K562 (cell line): ENCODE results near the gene TMEM86B.

ENCODE experiments used
- CXXC5 ChIP-seq: fragments of 250-450 bp; sonication (Bioruptor Pico); IDR thresholded peaks from 2 replicates; pipeline ENCODE4 v1.8.0; 2022; ENCODE audit warnings: inconsistent platforms, mild to moderate bottlenecking, moderate library complexity
- EP300 ChIP-seq: IDR thresholded peaks from 2 replicates; pipeline ENCODE4 v1.6.1; 2012; ENCODE audit warnings: low read length, improper control_type of control experiment
- EZH2 ChIP-seq: IDR thresholded peaks from 2 replicates; pipeline ENCODE4 v1.6.1; 2012; ENCODE audit warnings: low read depth, mild to moderate bottlenecking, inconsistent platforms, low read length, borderline replicate concordance
- FOXA1 ChIP-seq: fragments of 450-650 bp; IDR thresholded peaks from 2 replicates; pipeline ENCODE4 v1.6.1; 2016; ENCODE audit warnings: mild to moderate bottlenecking, borderline replicate concordance
- MCM5 ChIP-seq: fragments of 450-650 bp; IDR thresholded peaks from 2 replicates; pipeline ENCODE4 v1.6.1; 2016; ENCODE audit warnings: low read depth
- MTA3 ChIP-seq: fragments of 450-650 bp; formaldehyde crosslinking; IDR thresholded peaks from 2 replicates; pipeline ENCODE4 v1.6.1; 2017; ENCODE audit warnings: mild to moderate bottlenecking, borderline replicate concordance
- POLR2AphosphoS5 ChIP-seq: IDR thresholded peaks from 2 replicates; pipeline ENCODE4 v1.6.1; 2011; ENCODE audit warnings: mild to moderate bottlenecking, low read depth, low read length, moderate library complexity; ENCODE audit not compliant: control insufficient read depth, insufficient read depth
- U2AF2 ChIP-seq: fragments of 200-400 bp; formaldehyde crosslinking; optimal IDR thresholded peaks from 2 replicates; pipeline ENCODE3; 2017; ENCODE audit warnings: low read depth, mild to moderate bottlenecking, low read length
- YY1 ChIP-seq, 3 experiments: IDR thresholded peaks; 2 replicates each; pipeline ENCODE4 v1.6.1; 2011; ENCODE audit warnings: low read length in 2 of 3, mild to moderate bottlenecking in 2 of 3, moderate library complexity in 2 of 3, borderline replicate concordance in 1 of 3, control low read depth in 1 of 3, low read depth in 1 of 3; ENCODE audit not compliant: insufficient read depth in 3 of 3, insufficient replicate concordance in 2 of 3, control insufficient read depth in 1 of 3, insufficient read length in 1 of 3; ENCODE audit errors: extremely low read depth in 1 of 3
- ZFP36 ChIP-seq: fragments of 150-350 bp; IDR thresholded peaks from 2 replicates; pipeline ENCODE4 v1.6.1; 2018; ENCODE audit warnings: low read length, low read depth; ENCODE audit not compliant: partially characterized antibody
- ZNF311 ChIP-seq: fragments of 250-450 bp; sonication (Bioruptor Pico); IDR thresholded peaks from 2 replicates; pipeline ENCODE4 v1.4.0; 2020; ENCODE audit warnings: mild to moderate bottlenecking, moderate library complexity
- TF ChIP-seq, protein P1 (sequence below), 3 experiments: IDR thresholded peaks in 2 of 3; conservative IDR thresholded peaks in 1 of 3; 2 replicates each; pipeline ENCODE4 v1.5.1; 2011 to 2012; ENCODE audit warnings: low read length in 3 of 3, mild to moderate bottlenecking in 3 of 3, control low read depth in 2 of 3, improper control_type of control experiment in 1 of 3, inconsistent platforms in 1 of 3, low read depth in 1 of 3, mixed read lengths in 1 of 3, moderate library complexity in 1 of 3; ENCODE audit not compliant: insufficient read depth in 2 of 3
- TF ChIP-seq, protein P2 (sequence below), 2 experiments: fragments of 450-650 bp; IDR thresholded peaks; 2 replicates each; pipeline ENCODE4 v1.6.1; 2016; ENCODE audit warnings: mild to moderate bottlenecking in 2 of 2, borderline replicate concordance in 1 of 2, low read depth in 1 of 2, moderate library complexity in 1 of 2

DNA sequence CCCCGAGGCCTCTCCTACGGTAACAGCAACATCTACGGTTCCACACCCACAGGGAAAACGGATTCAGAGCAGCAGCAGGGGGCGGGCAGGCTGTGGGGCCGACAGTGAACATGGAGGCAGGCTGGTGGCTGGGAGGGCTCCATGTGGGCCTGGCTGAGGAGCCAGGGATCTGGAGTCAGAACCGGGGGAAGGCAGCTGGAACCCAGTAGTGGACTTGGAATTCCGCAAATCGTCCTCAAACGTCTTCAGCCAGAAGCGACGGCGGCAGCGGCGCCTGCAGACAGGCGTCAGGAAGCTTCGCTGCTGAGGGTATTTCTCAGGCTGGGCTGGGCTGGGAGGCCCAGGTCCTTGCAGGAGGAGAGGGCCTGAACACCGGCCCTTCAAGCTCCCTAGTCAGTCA lies 1.8 kb downstream of the TMEM86B start:
- TF ChIP-seq ZFP36 (no peak), CXXC5 (no peak), EZH2 (no peak), U2AF2 (no peak), MTA3 (no peak), POLR2AphosphoS5 (no peak), EP300 (no peak), FOXA1 (no peak), YY1 (IDR thresholded peaks at IDR 0.05; ENCODE audit: borderline replicate concordance in 1 of 3, control insufficient read depth in 1 of 3, extremely low read depth in 1 of 3, insufficient read depth in 3 of 3, insufficient read length in 1 of 3, insufficient replicate concordance in 2 of 3, low read depth in 1 of 3, low read length in 2 of 3) (no peak), MCM5 (no peak), ZNF311 (CRISPR knock-in tag) (no peak)
- TF ChIP-seq, protein P1, sequence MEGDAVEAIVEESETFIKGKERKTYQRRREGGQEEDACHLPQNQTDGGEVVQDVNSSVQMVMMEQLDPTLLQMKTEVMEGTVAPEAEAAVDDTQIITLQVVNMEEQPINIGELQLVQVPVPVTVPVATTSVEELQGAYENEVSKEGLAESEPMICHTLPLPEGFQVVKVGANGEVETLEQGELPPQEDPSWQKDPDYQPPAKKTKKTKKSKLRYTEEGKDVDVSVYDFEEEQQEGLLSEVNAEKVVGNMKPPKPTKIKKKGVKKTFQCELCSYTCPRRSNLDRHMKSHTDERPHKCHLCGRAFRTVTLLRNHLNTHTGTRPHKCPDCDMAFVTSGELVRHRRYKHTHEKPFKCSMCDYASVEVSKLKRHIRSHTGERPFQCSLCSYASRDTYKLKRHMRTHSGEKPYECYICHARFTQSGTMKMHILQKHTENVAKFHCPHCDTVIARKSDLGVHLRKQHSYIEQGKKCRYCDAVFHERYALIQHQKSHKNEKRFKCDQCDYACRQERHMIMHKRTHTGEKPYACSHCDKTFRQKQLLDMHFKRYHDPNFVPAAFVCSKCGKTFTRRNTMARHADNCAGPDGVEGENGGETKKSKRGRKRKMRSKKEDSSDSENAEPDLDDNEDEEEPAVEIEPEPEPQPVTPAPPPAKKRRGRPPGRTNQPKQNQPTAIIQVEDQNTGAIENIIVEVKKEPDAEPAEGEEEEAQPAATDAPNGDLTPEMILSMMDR (IDR thresholded peaks at IDR 0.05 in 2 of 3, conservative IDR thresholded peaks at IDR 0.05 in 1 of 3; ENCODE audit: insufficient read depth in 2 of 3, low read depth in 1 of 3, low read length in 3 of 3): no peak
- TF ChIP-seq, protein P2, sequence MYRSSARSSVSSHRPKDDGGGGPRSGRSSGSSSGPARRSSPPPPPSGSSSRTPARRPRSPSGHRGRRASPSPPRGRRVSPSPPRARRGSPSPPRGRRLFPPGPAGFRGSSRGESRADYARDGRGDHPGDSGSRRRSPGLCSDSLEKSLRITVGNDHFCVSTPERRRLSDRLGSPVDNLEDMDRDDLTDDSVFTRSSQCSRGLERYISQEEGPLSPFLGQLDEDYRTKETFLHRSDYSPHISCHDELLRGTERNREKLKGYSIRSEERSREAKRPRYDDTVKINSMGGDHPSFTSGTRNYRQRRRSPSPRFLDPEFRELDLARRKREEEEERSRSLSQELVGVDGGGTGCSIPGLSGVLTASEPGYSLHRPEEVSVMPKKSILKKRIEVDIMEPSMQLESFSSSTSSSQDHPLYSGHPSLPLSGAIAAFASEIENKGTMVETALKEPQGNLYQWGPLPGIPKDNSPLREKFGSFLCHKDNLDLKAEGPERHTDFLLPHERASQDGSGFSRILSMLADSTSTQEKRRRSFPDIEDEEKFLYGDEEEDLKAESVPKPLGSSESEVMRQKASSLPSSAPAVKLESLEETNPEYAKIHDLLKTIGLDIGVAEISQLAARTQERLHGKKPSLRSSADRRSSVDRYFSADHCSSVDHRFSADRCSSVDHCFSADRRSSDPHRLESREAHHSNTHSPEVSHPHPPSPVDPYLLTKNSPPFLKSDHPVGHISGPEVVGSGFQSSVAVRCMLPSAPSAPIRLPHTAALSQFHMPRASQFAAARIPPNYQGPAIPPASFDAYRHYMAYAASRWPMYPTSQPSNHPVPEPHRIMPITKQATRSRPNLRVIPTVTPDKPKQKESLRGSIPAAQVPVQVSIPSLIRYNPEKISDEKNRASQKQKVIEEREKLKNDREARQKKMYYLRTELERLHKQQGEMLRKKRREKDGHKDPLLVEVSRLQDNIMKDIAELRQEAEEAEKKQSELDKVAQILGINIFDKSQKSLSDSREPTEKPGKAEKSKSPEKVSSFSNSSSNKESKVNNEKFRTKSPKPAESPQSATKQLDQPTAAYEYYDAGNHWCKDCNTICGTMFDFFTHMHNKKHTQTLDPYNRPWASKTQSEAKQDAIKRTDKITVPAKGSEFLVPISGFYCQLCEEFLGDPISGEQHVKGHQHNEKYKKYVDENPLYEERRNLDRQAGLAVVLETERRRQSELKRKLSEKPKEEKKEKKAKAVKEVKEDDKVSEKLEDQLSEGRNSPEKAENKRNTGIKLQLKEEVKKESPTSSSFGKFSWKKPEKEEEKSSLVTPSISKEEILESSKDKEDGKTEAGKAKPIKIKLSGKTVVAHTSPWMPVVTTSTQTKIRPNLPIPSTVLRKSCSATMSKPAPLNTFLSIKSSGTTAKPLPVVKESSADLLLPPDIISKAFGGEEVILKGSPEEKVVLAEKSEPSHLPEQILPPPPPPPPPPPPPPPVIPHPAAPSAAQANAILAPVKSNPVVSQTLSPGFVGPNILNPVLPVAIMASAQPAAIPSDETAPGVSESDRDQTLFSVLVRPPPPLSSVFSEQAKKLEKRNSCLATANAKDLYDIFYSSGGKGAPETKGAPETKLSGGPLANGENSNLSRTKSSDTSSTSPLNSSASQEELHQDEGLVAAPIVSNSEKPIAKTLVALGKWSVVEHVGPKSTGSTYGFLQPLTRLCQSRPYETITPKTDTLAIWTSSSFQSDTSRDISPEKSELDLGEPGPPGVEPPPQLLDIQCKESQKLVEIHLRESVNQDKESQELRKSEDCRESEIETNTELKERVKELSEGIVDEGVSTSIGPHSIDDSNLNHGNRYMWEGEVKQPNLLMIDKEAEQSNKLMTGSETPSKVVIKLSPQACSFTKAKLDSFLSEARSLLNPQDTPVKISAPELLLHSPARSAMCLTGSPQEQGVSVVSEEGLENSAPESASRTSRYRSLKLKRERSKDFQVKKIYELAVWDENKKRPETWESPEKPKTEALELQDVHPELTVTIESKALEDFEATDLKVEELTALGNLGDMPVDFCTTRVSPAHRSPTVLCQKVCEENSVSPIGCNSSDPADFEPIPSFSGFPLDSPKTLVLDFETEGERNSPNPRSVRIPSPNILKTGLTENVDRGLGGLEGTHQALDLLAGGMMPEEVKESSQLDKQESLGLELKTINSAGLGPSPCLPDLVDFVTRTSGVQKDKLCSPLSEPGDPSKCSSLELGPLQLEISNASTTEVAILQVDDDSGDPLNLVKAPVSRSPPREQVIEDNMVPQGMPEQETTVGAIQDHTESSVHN (IDR thresholded peaks at IDR 0.05; ENCODE audit: borderline replicate concordance in 1 of 2, low read depth in 1 of 2): no peak
